ENCODE data around the gene ZNF385B.

The ZNF385B gene

DNA sequence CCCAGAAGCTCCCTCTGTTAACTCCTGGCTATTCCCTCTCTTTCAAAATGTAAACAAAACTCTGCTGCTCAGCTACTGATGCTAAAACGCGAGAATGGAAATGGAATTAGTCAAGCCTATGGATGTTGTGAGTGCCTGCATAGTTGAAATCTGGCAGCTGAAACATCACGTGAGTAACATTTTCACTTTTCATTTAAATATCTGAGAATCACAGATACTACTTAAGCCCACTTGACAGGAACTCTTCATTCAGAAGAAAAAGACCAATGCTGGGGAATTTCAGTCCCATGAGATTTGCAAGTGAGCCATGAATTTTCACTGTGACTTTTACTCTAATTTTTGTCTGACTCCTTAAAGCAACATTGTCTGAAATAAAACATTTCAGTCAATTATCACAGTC is 381.5 kb downstream of the ZNF385B start:
- Histone ChIP-seq H3K27ac (ENCODE audit: low read length) (no peak overlapping the region), H3K79me2 (ENCODE audit: low read length) (no peaks in the 10 kb centered on the region), H3K4me1 (ENCODE audit: low read length) (peaks cover 6% of the 10 kb centered on the region), H4K20me1 (ENCODE audit: insufficient read depth, low read length) (no peaks in the 10 kb centered on the region), H3K27me3 (ENCODE audit: low read depth, low read length) (no peaks in the 10 kb centered on the region), H2AFZ (ENCODE audit: low read depth, low read length) (peak overlapping the region; percentile 33; the same call in 1 of the 2 replicates), H3K9me3 (ENCODE audit: insufficient read depth, low read length) (no peaks in the 10 kb centered on the region), H3K36me3 (replicated peaks; ENCODE audit: low read depth, low read length) (no peaks in the 10 kb centered on the region), H3K4me3 (ENCODE audit: low read length) (no peak overlapping the region), H3K9ac (ENCODE audit: low read length) (no peak overlapping the region), H3K4me2 (ENCODE audit: low read length) (peak overlapping the region; percentile 29)
- no peak for TF ChIP-seq EZH2phosphoT487 (IDR thresholded peaks at IDR 0.05; ENCODE audit: low read depth)
- TF ChIP-seq, protein P1, sequence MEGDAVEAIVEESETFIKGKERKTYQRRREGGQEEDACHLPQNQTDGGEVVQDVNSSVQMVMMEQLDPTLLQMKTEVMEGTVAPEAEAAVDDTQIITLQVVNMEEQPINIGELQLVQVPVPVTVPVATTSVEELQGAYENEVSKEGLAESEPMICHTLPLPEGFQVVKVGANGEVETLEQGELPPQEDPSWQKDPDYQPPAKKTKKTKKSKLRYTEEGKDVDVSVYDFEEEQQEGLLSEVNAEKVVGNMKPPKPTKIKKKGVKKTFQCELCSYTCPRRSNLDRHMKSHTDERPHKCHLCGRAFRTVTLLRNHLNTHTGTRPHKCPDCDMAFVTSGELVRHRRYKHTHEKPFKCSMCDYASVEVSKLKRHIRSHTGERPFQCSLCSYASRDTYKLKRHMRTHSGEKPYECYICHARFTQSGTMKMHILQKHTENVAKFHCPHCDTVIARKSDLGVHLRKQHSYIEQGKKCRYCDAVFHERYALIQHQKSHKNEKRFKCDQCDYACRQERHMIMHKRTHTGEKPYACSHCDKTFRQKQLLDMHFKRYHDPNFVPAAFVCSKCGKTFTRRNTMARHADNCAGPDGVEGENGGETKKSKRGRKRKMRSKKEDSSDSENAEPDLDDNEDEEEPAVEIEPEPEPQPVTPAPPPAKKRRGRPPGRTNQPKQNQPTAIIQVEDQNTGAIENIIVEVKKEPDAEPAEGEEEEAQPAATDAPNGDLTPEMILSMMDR (IDR thresholded peaks at IDR 0.05; ENCODE audit: low read depth, low read length): no peak

DNA sequence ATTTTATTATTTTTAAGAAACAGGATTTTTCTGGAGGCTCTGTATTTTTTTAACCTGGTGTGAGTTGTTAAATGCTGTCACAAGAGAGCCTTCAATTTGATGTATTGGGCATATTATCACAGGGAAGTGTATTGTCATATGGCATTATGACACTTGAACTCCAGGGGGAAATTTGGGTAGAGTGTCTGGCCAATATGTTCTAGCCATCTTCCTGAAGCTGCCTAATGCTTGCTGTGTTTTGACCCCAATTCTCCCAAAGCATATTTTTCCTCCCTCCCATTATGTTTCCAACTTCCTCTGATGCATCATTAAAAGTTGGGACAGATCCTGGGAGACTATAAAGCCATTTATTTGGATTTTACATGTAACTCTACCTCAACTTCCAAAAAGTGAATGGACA is 382.6 kb downstream of the ZNF385B start:
- TF ChIP-seq, protein P1 (IDR thresholded peaks at IDR 0.05; ENCODE audit: low read depth, low read length): no peak
- no peak for TF ChIP-seq EZH2phosphoT487 (IDR thresholded peaks at IDR 0.05; ENCODE audit: low read depth)

DNA sequence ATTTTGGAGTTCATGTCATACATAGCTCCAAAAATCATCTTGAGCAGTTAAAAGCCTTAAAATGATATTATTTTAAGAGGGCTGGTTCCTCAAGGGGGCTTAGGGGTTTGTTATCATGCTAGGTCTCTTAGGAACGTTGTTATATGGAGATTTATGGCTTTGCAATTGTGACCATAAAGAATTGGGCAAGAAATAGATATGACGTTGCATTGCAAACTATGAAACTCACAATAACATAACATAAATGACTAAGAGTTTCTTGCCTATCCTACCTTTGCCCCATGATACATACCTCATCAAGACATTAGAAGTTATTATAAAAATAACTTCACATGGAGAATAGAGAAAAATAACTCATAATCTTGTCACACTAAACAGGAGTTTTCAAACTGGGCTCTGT is 390.4 kb downstream of the ZNF385B start:
- Histone ChIP-seq H3K36me3 (replicated peaks; ENCODE audit: low read depth, low read length) (no peaks in the 10 kb centered on the region), H3K4me3 (ENCODE audit: low read length) (no peak overlapping the region), H4K20me1 (ENCODE audit: insufficient read depth, low read length) (no peaks in the 10 kb centered on the region), H3K27me3 (ENCODE audit: low read depth, low read length) (no peaks in the 10 kb centered on the region), H3K4me1 (ENCODE audit: low read length) (no peaks in the 10 kb centered on the region), H3K9ac (ENCODE audit: low read length) (no peak overlapping the region), H2AFZ (ENCODE audit: low read depth, low read length) (no peak overlapping the region), H3K79me2 (ENCODE audit: low read length) (no peaks in the 10 kb centered on the region), H3K4me2 (ENCODE audit: low read length) (no peak overlapping the region), H3K9me3 (ENCODE audit: insufficient read depth, low read length) (no peaks in the 10 kb centered on the region), H3K27ac (ENCODE audit: low read length) (no peak overlapping the region)
- TF ChIP-seq EZH2phosphoT487 (IDR thresholded peaks at IDR 0.05; ENCODE audit: low read depth): no peak
- TF ChIP-seq, protein P1 (IDR thresholded peaks at IDR 0.05; ENCODE audit: low read depth, low read length): no peak

More for the DNA sequence above, 382.6 kb downstream of the ZNF385B start:
- H3K4me2 ChIP-seq (ENCODE audit: low read length): no peak overlapping the region
- no peaks in the 10 kb centered on the region for H3K27me3 ChIP-seq (ENCODE audit: low read depth, low read length)
- no peaks in the 10 kb centered on the region for H4K20me1 ChIP-seq (ENCODE audit: insufficient read depth, low read length)
- H3K27ac ChIP-seq (ENCODE audit: low read length): no peak overlapping the region
- no peaks in the 10 kb centered on the region for H3K79me2 ChIP-seq (ENCODE audit: low read length)
- H3K4me3 ChIP-seq (ENCODE audit: low read length): no peak overlapping the region
- peaks cover 6% of the 10 kb centered on the region for H3K4me1 ChIP-seq (ENCODE audit: low read length)
- no peaks in the 10 kb centered on the region for H3K36me3 ChIP-seq (replicated peaks; ENCODE audit: low read depth, low read length)
- no peak overlapping the region for H3K9ac ChIP-seq (ENCODE audit: low read length)
- no peaks in the 10 kb centered on the region for H3K9me3 ChIP-seq (ENCODE audit: insufficient read depth, low read length)
- no peak overlapping the region for H2AFZ ChIP-seq (ENCODE audit: low read depth, low read length)

DNA sequence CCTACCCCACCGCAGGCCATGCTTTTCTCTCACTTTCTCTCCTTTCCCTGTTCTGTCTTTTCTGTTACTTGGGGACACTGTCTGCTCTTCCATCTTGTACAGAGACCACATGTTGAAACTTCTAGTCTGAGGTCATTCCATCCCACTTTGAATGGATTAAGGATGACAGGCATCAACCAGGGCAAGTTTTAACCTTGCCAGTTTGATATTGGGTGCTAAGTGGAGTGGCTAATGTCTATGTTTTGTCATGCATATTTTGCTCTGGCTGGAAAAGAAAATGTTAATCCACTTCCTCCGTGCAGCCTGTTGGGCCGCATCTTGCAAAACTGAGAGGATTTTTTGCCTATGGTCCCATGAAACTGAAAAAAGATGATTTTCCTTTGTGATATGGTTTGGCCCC is 391.3 kb downstream of the ZNF385B start:
- TF ChIP-seq, protein P1 (IDR thresholded peaks at IDR 0.05; ENCODE audit: low read depth, low read length): no peak
- no peak for TF ChIP-seq EZH2phosphoT487 (IDR thresholded peaks at IDR 0.05; ENCODE audit: low read depth)
- Histone ChIP-seq H4K20me1 (ENCODE audit: insufficient read depth, low read length) (no peaks in the 10 kb centered on the region), H2AFZ (ENCODE audit: low read depth, low read length) (no peak overlapping the region), H3K79me2 (ENCODE audit: low read length) (no peaks in the 10 kb centered on the region), H3K9ac (ENCODE audit: low read length) (no peak overlapping the region), H3K4me1 (ENCODE audit: low read length) (no peaks in the 10 kb centered on the region), H3K27me3 (ENCODE audit: low read depth, low read length) (no peaks in the 10 kb centered on the region), H3K4me2 (ENCODE audit: low read length) (no peak overlapping the region), H3K36me3 (replicated peaks; ENCODE audit: low read depth, low read length) (no peaks in the 10 kb centered on the region), H3K9me3 (ENCODE audit: insufficient read depth, low read length) (no peaks in the 10 kb centered on the region), H3K4me3 (ENCODE audit: low read length) (no peak overlapping the region), H3K27ac (ENCODE audit: low read length) (no peak overlapping the region)
